ENCODE data around the gene NDUFB11.

Gene NDUFB11

DNA sequence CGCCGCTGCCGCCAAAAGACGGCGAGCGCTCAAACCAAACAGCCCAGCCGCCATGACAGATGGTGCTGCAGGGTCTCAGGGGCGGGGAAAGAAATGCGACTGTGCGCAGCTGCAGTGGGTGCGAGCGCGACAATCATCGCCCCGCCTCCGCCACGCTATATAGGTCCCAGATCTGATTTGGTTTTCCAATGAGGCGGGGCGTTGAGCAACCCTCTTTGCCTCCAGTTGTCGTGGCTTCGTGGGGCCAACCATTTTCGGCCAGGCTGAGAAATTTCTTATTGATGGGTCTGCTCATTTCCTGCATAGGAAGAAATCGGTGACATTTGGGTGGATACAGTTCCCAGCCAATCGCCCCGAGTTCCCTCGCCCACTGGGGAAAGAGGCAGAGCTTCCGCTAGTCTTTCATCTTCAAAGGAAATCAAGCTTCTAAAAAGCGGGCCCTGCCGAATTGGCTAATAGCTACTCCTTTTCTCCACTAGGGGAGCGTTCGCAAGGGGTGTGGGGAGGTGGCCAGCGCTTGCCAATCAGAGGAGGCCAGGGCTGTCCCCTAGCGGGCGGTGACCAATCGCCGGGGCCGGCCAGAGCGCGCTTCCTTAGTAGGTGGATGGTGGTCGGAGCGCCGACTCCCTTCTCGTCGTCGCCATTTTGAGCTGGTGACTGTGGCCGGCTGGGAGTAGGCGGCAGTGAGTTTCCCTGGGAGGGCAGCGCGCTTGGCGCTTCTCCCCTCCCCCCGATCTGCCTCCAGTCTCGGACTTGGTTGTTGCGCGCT is at the start of gene NDUFB11, which contains the start of gene RBM10:
Gene NDUFB11 (minus strand): TSS at position 77 of the 769 bp plus-strand sequence. CDS start 23 bp downstream, at position 54.
Gene RBM10 (plus strand): TSS at position 596 of the 769 bp plus-strand sequence. CDS start 2,261 bp downstream, outside the sequence.
- DNase-seq, result peak; percentile 81 to 86

DNA sequence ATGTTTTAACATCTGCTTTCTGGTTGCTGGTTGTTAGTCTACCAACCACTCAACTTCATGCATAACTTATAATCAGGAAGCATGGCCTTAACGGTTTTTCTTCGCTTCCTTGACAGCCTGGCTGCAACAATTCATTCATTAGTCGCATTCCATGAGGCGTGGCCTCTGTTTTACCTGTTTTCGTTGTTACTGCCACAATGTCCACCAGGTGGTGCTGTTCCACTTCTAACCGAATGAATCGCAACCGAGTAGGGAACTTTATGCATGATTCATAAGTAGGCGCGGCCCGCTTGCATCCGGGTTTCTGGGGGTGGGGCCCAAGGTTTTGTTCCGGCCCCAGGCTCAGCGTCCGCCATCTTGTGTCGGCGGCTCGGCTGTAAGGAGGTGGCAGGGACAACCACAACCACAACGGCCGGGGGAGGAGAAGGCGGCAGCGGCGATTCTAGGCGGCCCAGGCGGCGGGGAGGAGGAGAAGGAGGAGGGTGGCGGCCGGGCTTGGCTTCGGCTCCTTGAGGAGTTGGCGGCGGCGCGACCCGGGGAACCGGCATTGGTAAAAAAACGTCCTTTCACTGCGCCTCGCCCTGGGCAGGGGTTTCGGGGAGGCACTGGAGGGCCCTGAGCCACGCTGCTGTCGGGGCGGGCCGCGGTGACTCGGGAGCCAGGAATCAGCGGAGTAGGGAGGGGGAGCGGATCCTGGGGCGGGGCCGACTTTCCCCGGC is 49.1 kb upstream of the NDUFB11 start, which contains the start of gene UBA1:
Gene UBA1 (plus strand): TSS at position 355 of the 719 bp plus-strand sequence. CDS start 4,974 bp downstream, outside the sequence.
- DNase-seq, result peak; percentile 90 to 99

GRCh38 chrX:47191806-47192401 is 47.4 kb upstream of the NDUFB11 start:
- DNase-seq, result no peak

GRCh38 chrX:47191331-47191730 is 46.8 kb upstream of the NDUFB11 start:
- peak; percentile 49 to 55 for DNase-seq

GRCh38 chrX:47190445-47191269 is 46.2 kb upstream of the NDUFB11 start:
- DNase-seq, result peak; percentile 75 to 80

- DNase-seq, result no peak
Observed at GRCh38 chrX:47189906-47190305, 45.4 kb upstream of the NDUFB11 start.

- no peak for DNase-seq
Observed at GRCh38 chrX:47187106-47187677, 42.7 kb upstream of the NDUFB11 start.

DNA sequence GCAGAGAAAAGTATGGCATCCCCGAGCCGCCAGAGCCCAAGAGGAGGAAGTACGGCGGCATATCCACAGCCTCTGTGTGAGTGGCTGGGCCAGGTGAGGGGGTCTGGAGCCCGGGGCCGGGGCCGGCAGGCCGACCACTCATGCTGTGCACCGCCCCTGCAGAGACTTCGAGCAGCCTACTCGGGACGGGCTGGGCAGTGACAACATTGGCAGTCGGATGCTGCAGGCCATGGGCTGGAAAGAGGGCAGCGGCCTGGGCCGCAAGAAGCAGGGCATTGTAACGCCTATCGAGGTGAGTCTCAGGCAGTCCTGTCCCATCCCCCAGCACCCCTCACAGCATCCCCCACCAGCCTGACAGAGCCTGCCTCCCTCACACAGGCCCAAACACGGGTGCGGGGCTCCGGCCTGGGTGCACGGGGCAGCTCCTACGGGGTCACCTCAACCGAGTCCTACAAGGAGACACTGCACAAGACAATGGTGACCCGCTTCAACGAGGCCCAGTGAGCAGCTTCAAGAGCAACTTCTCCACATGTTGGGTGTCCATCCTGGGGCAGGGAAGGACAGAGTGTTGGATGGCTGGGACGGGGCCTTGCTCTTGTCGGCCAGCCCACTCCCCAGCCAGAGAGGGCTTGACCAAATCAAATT is 41.7 kb upstream of the NDUFB11 start:
- DNase-seq, result no peak

GRCh38 chrX:47185241-47185640 is 40.7 kb upstream of the NDUFB11 start:
- DNase-seq, result no peak

GRCh38 chrX:47184486-47184885 is 40.0 kb upstream of the NDUFB11 start:
- no peak for DNase-seq

- no peak for DNase-seq
Observed at GRCh38 chrX:47182106-47182700, 37.7 kb upstream of the NDUFB11 start.

DNA sequence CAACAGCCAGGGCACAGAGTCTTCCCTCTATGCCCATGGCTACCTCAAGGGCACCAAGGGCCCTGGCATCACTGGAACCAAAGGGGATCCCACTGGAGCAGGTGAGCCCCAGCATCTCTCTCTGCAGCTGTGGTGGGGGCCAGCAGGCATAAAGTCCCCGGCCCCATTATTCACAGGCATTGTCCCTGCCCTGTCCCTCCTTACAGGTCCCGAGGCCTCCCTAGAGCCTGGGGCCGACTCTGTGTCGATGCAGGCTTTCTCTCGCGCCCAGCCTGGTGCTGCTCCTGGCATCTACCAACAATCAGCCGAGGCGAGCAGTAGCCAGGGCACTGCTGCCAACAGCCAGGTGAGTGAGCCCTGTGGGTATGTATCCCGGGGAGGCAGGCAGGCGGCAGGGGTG is 36.8 kb upstream of the NDUFB11 start:
- DNase-seq, result no peak

- DNase-seq, result no peak
Observed at GRCh38 chrX:47180346-47180745, 35.8 kb upstream of the NDUFB11 start.

- no peak for DNase-seq
Observed at GRCh38 chrX:47179928-47180255, 35.4 kb upstream of the NDUFB11 start.

DNA sequence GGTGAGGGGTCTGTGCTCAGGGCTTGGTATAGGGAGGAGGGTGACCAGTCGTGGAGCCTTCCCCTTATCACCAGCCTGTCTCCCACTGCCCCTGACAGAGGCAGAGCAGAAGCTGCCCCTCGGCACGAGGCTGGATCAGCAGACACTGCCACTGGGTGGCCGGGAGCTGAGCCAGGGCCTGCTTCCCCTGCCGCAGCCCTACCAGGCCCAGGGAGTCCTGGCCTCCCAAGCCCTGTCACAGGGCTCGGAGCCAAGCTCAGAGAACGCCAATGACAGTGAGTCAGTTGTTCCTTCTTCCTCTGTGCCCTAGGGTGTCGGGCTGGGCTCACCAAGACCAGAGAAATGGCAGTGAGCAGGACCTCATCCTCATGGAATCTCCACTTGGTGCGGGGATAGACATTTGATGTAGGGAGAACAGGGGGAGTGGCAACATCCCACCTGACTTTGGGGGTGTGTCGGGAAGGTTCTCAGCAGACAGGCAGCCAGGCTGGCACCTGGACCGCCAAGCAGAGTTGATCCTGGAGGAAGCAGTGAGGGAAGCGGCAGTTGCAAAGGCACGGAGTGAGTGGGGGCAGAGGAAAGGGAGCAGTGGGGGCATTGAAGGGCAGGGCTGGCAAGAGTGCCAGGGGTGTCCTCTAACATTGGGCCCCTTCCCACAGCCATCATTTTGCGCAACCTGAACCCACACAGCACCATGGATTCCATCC is 34.9 kb upstream of the NDUFB11 start:
- DNase-seq, result no peak

- DNase-seq, result no peak
Observed at GRCh38 chrX:47178337-47178736, 33.8 kb upstream of the NDUFB11 start.

DNA sequence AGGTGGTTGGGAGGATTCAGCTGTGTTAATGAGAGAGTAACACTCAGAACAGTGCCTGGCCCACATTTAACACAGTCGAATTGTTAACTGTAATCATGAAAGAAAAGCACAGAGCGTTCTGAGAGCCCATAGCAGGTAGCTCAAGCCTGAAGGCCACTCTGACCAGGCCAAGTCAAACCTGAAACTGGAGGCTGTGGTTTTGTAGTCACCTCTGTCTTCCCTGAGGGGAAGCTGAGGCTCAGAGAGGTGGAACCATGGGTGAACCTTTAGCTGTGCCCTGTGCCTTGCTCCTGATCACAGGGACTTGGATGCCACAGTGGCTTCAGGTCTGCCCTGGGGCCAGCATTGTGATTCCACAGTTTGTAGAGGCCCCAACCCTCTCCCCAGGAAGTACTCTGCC is 32.6 kb upstream of the NDUFB11 start:
- no peak for DNase-seq

DNA sequence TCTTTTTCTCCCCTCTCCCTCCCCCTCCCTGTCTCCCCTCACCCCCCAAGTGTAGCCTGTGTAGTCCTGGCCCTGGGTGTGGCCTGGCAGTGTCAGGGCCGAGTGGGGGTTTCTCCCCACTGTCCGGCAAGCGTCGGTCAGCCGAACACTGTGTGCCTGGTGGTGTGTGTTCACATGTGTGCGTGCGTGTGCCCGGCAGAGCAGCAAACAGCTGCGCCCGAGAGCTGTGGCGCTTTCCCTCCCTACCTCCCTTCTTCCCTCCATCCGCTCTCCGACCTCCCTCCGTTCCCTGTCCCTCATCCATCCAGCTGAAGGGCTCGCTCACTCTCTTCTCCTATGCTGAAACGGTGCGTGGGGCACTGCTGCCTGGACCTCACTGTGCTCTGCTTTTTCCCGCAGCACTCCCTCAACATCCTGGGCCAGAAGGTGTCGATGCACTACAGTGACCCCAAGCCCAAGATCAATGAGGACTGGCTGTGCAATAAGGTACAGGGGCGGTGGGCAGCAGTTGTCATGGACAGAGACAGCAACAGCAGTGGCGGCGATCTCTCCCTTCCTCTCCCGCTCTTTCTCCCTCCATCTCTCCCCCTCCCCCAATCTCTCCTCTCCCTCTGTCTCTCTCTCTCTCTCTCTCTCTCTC is 31.7 kb upstream of the NDUFB11 start:
- no peak for DNase-seq

DNA sequence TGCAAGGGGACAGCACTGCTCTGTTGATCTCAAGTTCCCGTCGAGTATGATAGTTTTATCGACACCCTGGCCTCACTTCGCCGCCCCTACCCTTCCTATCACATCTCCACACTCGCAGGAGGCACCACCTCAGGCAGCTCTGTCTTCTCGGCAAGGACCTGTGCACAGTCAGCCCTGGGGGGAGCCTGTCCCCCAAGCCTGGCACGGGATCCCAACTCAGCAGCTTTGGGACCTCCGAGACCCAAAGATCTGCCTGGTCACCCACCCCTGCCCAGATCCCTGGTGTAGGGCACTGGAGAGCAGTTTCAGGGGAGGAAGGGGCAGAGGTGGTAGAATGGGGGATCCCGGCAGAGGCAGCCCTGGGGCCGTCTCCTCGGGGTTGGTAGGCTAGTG is 31.1 kb upstream of the NDUFB11 start:
- no peak for DNase-seq

GRCh38 chrX:47174846-47175587 is 30.5 kb upstream of the NDUFB11 start:
- DNase-seq, result no peak

Data from activated CD4-positive, alpha-beta T cell treated with anti-CD3 and anti-CD28 coated beads for 4 hours (primary cell).